Epithelial cell of umbilical artery (primary cell): ENCODE data around the gene FPGT. TPM values are rescaled to one million over a fixed set of nuclear protein-coding genes. Genes with fewer than 3 reads are reported as not detected.

Experiments used
- total RNA-seq: library from RNA; depleted of rRNA; stranded (reverse); fragments of >200 nt; gene quantifications from 2 replicates; pipeline ENCODE4 v1.2.3, GENCODE V29; 2014

FPGT gene
- total RNA-seq, result 15.3 and 17.8 TPM in 2 replicates

DNA sequence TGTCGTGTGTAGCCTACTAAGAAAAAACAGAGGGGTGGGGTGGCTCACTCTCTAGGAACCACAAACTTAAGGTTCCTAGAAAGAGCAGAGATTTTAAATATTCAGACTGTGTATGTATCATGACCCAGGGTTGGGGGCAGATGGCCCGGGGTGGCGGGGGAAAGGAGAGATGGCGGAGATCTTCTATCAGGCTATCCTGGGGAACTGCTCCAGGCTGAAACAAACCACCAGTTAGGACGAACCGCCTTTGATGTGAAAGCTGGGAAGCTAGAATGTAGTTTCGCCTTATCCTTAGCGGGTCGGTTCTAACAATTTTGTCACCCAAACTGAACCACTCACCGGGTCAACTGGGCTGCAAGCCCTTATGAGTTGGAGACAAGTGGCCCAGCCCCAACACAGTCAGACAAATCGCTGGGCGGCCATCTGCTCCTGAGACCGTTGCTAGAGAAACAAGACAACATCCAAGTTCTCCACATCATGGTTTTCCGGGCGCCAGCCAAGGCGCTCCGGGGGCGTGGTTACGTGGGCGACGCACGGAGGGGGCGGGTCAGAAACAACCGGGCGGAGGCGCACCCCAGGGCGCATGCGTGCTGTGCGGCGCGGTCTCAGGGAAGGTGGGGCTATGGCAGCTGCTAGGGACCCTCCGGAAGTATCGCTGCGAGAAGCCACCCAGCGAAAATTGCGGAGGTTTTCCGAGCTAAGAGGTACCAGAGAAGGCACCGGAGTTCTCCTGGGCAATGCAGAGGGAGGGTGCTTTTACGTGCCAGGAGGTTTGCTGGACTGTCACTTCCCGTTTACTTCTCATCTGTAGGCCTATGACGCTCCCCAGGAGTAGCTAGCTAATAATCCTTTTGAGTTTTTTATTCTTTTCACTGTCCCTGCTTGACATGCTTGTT lies at the start of gene FPGT, which contains the start of gene LRRIQ3:
Gene FPGT, plus strand, starts transcription at position 586 of the 896 bp plus-strand sequence. Its CDS starts 37 bp downstream, at position 623.
Gene LRRIQ3, minus strand, starts transcription at position 520 of the 896 bp plus-strand sequence. CDS start 14,492 bp downstream, outside the sequence.

DNA sequence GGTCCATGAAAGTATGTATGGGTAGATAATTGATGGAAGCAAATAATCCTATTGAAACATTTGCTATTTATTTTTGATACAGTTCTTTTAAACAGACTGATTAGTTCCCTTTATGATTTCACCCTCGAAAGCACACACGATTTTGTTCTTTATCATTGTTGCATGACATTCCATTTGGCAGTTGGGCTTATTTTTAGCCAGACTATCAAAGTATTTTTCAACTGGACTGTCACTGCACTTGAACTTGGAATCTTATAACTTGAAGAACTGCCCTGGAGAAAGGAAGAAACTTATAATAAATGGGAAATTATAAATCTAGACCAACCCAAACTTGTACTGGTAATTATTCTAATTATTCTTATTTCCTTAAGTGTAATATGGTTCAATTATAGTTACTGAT lies 37.1 kb downstream of the FPGT start, which contains the start of gene TNNI3K:
Gene TNNI3K, plus strand, starts transcription at position 235 of the 400 bp plus-strand sequence. Its CDS starts 65 bp downstream, at position 300.

Other genes with a start within 250 kb of the FPGT start
- 0.32 and 0.46 TPM in 2 replicates for gene LRRIQ3, start 66 bp upstream of the FPGT start, total RNA-seq
- gene TNNI3K, start 37.1 kb downstream of the FPGT start, total RNA-seq, result 0.32 TPM in 1 of 2 replicates, not detected in the other